HL-60 (cell line): ENCODE data around the gene SMIM20.

ENCODE experiments used
- CTCF ChIP-seq: IDR thresholded peaks from one replicate; pipeline ENCODE4 v1.5.1; 2011; ENCODE audit warnings: low read length, control low read depth, inconsistent platforms; ENCODE audit not compliant: insufficient read depth
- GABPA ChIP-seq: IDR thresholded peaks from 2 replicates; pipeline ENCODE4 v1.6.1; 2012; ENCODE audit warnings: low read depth
- REST ChIP-seq: IDR thresholded peaks from 2 replicates; pipeline ENCODE4 v1.6.1; 2012; ENCODE audit warnings: low read depth; ENCODE audit not compliant: insufficient replicate concordance
- SPI1 ChIP-seq: IDR thresholded peaks from 2 replicates; pipeline ENCODE4 v1.6.1; 2012; ENCODE audit warnings: low read depth, mild to moderate bottlenecking, borderline replicate concordance

GRCh38 chr4:25953740-25954139, 39.7 kb downstream of the SMIM20 start:
- no peak for TF ChIP-seq CTCF
- no peak for TF ChIP-seq GABPA
- no peak for TF ChIP-seq SPI1
- no peak for TF ChIP-seq REST
